ENCODE measurements around the gene ATAD5. TPM values are rescaled to one million over a fixed set of nuclear protein-coding genes. Genes with fewer than 3 reads are reported as not detected.

Gene ATAD5
- total and polyA plus RNA-seq, 2 of the 13 experiments (the other 11 are each of a cell fraction or from before 2014, with no cell fraction given), result 1.8 to 10.7 TPM

- ChIA-PET POLR2A (no interaction called here), CTCF (ENCODE audit: low intra/inter-chr PET ratio, low total read pairs) (no interaction called here)
- ATAC-seq (no peak), FAIRE-seq (no peak), DNase-seq (ENCODE audit: low spot score) (no peak)
- H3K4me3 ChIP-seq (replicated peaks in 1 of 3; ENCODE audit: insufficient read depth in 1 of 3, low read depth in 2 of 3, low read length in 3 of 3), result no peak overlapping the region
- H3K27ac ChIP-seq (ENCODE audit: extremely low read length, insufficient read depth, low read length), result no peak overlapping the region
- no peaks in the 10 kb centered on the region for H3K79me2 ChIP-seq (ENCODE audit: insufficient read depth, low read length)
- no peaks in the 10 kb centered on the region for H3K4me1 ChIP-seq (ENCODE audit: insufficient read depth, low read length)
- H3K4me2 ChIP-seq (ENCODE audit: low read depth, low read length), result no peak overlapping the region
- peaks cover 6 to 24% of the 10 kb centered on the region in 2 experiments; a peak in 4 of 5 replicates for H3K36me3 ChIP-seq (replicated peaks in 1 of 2; ENCODE audit: control insufficient read depth in 1 of 2, insufficient read depth in 2 of 2, low read length in 2 of 2)
- intact Hi-C loops (cut with micrococcal nuclease; ENCODE audit: unreplicated experiment) (no loop called here), in situ Hi-C loops (cut with HindIII; ENCODE audit: extremely low pct_ligation_motif_present, low pct_unique_long_range_greater_than_20kb) (no loop called here)
- H2AFZ ChIP-seq (ENCODE audit: low read length), result no peak overlapping the region
- TF ChIP-seq, protein P1, sequence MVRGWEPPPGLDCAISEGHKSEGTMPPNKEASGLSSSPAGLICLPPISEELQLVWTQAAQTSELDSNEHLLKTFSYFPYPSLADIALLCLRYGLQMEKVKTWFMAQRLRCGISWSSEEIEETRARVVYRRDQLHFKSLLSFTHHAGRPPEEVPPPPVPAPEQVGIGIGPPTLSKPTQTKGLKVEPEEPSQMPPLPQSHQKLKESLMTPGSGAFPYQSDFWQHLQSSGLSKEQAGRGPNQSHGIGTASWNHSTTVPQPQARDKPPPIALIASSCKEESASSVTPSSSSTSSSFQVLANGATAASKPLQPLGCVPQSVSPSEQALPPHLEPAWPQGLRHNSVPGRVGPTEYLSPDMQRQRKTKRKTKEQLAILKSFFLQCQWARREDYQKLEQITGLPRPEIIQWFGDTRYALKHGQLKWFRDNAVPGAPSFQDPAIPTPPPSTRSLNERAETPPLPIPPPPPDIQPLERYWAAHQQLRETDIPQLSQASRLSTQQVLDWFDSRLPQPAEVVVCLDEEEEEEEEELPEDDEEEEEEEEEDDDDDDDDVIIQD (CRISPR knock-in tag; IDR thresholded peaks at IDR 0.05; ENCODE audit: low read depth), result no peak
- TF ChIP-seq TBX3 (IDR thresholded peaks at IDR 0.05; ENCODE audit: borderline replicate concordance) (no peak), NR2F1 (CRISPR knock-in tag; IDR thresholded peaks at IDR 0.05) (no peak), ZNF670 (CRISPR knock-in tag; IDR thresholded peaks at IDR 0.05; ENCODE audit: borderline replicate concordance) (no peak), PPARG (CRISPR knock-in tag; conservative IDR thresholded peaks at IDR 0.05) (no peak), ZNF790 (CRISPR knock-in tag; IDR thresholded peaks at IDR 0.05; ENCODE audit: borderline replicate concordance) (no peak), ZNF280D (CRISPR knock-in tag; IDR thresholded peaks at IDR 0.05) (no peak)
- TF ChIP-seq, protein P2, sequence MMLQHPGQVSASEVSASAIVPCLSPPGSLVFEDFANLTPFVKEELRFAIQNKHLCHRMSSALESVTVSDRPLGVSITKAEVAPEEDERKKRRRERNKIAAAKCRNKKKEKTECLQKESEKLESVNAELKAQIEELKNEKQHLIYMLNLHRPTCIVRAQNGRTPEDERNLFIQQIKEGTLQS (CRISPR knock-in tag; IDR thresholded peaks at IDR 0.05), result no peak
- H3K27me3 ChIP-seq (ENCODE audit: control insufficient read depth in 1 of 2, insufficient read depth in 2 of 2, low read length in 2 of 2), result no peaks in the 10 kb centered on the region; a peak in 1 of 5 replicates
- BruUV-seq (replicated peaks), result no TSS peak
- H3K9ac ChIP-seq (ENCODE audit: insufficient read depth, low read depth, low read length), result no peak overlapping the region
- H4K20me1 ChIP-seq (ENCODE audit: insufficient read depth, low read length), result no peaks in the 10 kb centered on the region
- 98% methylated on average over 2 of the region's 2 CpGs for WGBS (ENCODE audit: low lambda C conversion rate)
- H3K9me3 ChIP-seq (ENCODE audit: low read length), result no peaks in the 10 kb centered on the region
Measured at GRCh38 chr17:30805944-30806456, 25.8 kb upstream of the ATAD5 start.

All from HepG2 (cell line).